ENCODE results near the gene TLE5. TPM values are rescaled to one million over a fixed set of nuclear protein-coding genes. Genes with fewer than 3 reads are reported as not detected.

Gene TLE5
- total RNA-seq: 109 and 139 TPM in 2 replicates

GRCh38 chr19:3062165-3063105 lies at the start of gene TLE5:
Gene TLE5, minus strand, starts transcription at chr19:3062495. Its CDS starts 295 bp downstream, at chr19:3062200.

DNA sequence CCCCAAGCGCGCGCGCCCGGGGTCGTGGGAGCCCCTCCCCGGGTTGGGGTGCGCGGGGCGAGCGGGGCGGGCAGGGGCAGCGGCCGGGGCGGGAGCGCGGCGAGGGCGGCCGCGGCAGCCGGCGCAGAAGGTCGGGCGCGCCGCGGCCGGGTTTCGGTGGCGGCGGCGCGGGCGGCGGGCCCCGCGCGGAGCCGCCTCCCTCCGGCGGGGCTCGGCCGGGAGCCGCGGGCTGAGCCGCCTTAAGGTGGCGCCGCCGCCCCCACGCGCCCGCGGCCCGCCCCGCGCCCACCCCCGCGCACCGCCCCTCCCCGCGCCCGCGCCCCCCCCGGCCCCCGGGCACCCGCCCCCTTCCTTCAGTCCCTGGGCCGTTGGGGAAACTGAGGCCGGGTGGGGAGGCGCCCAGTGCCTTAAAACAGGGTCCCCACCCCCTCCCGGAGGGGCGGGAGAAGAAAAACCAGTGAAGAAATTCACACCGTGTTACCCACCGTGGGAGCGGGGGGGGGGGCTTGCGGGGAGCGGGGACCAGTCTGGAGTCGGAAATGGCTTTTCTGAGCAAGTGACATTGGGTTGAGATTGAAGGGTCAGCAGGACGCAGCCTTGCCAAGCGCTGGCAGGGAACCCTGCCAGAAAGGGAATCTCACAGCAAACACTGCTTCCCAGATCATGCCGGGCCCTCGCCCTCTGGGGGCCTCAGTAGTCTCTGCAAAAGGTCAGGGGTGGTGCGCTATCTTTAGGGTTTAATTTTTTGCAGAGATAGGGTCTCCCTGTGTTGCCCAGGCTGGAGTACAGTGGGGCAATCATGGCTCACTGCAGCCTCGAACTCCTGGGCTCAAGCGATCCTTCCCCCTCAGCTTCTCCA lies 33.0 kb downstream of the TLE5 start, which contains the start of gene TLE2:
Gene TLE2, minus strand, starts transcription at position 216 of the 859 bp plus-strand sequence. CDS start 376 bp downstream, outside the sequence.

Other genes with a start within 250 kb of the TLE5 start
- gene ZNF554, start 242.6 kb downstream of the TLE5 start, total RNA-seq: 3.7 and 4.1 TPM in 2 replicates
- gene ZNF555, start 221.0 kb downstream of the TLE5 start, total RNA-seq: 4.3 and 5.0 TPM in 2 replicates
- gene ZNF556, start 195.2 kb downstream of the TLE5 start, total RNA-seq: under 0.01 and 0.09 TPM in 2 replicates
- gene ZNF57, start 161.6 kb downstream of the TLE5 start, total RNA-seq: 3.5 and 3.6 TPM in 2 replicates
- gene ZNF77, start 117.5 kb downstream of the TLE5 start, total RNA-seq: 3.5 and 5.5 TPM in 2 replicates
- gene TLE6, start 84.9 kb downstream of the TLE5 start, total RNA-seq: 2.4 and 3.4 TPM in 2 replicates
- gene TLE2, start 33.2 kb downstream of the TLE5 start, total RNA-seq: 2.1 and 3.1 TPM in 2 replicates
- 58.2 and 66.7 TPM in 2 replicates for gene GNA11, start 31.9 kb upstream of the TLE5 start, total RNA-seq
- under 0.01 TPM in 1 of 2 replicates, not detected in the other for gene GNA15, start 73.5 kb upstream of the TLE5 start, total RNA-seq
- not detected in 2 replicates for gene S1PR4, start 116.3 kb upstream of the TLE5 start, total RNA-seq
- 32.4 and 36.7 TPM in 2 replicates for gene NCLN, start 123.4 kb upstream of the TLE5 start, total RNA-seq
- 0.09 TPM in 1 of 2 replicates, not detected in the other for gene CELF5, start 162.2 kb upstream of the TLE5 start, total RNA-seq